HEK293 (cell line): Measurements from ENCODE around the gene TMEM41B.

Experiments used
- CTCF ChIA-PET: fragments of 350-600 bp; formaldehyde crosslinking; extraction: SDS; loops from one replicate; lab custom pipeline; 2021; ENCODE audit warnings: antibody characterized with exemption; lab: Yijun Ruan, JAX
- POLR2A ChIA-PET: fragments of 300-600 bp; formaldehyde crosslinking; extraction: SDS; loops from one replicate; lab custom pipeline; 2020; ENCODE audit warnings: antibody characterized with exemption, inconsistent platforms; lab: Yijun Ruan, JAX
- H3K27ac ChIP-seq: fragments of 200-500 bp; sonication (Bioruptor generic); 2 replicates; pipeline ENCODE4 v1.5.1; 2014; ENCODE audit warnings: low read depth, low read length, control low read depth, inconsistent platforms; ENCODE audit errors: extremely low read depth
- H3K36me3 ChIP-seq, 2 experiments: fragments of 200-500 bp in 1 of 2; sonication (Bioruptor generic) in 1 of 2; 1 replicate in 1 of 2; 2 replicates in 1 of 2; pipeline ENCODE4 v1.5.1; 2014 to 2017; ENCODE audit warnings: inconsistent platforms in 2 of 2, low read length in 2 of 2; ENCODE audit not compliant: control insufficient read depth in 2 of 2, insufficient read depth in 1 of 2
- H3K4me1 ChIP-seq: fragments of 200-500 bp; sonication (Bioruptor generic); 2 replicates; pipeline ENCODE4 v1.5.1; 2014; ENCODE audit warnings: mild to moderate bottlenecking, low read length, inconsistent platforms; ENCODE audit not compliant: control insufficient read depth, insufficient read depth
- H3K4me3 ChIP-seq: 2 replicates; pipeline ENCODE4 v1.5.1; 2011; ENCODE audit warnings: low read depth, mild to moderate bottlenecking, control low read depth, low read length, moderate library complexity
- H3K9me3 ChIP-seq: fragments of 200-500 bp; sonication (Bioruptor generic); 2 replicates; pipeline ENCODE4 v1.5.1; 2014; ENCODE audit warnings: low read depth, low read length, inconsistent platforms; ENCODE audit not compliant: control insufficient read depth, insufficient read depth
- PRDM1 ChIP-seq: fragments of 450-650 bp; formaldehyde crosslinking; IDR thresholded peaks from 2 replicates; pipeline ENCODE4; 2016; ENCODE audit warnings: missing biosample characterization, missing genetic modification characterization
- SCRT2 ChIP-seq: fragments of 450-650 bp; formaldehyde crosslinking; IDR thresholded peaks from 2 replicates; pipeline ENCODE4 v1.5.1; 2016; ENCODE audit warnings: missing biosample characterization, missing genetic modification characterization
- SETDB1 ChIP-seq: IDR thresholded peaks from one replicate; pipeline ENCODE4 v1.6.1; 2017; ENCODE audit warnings: mild to moderate bottlenecking, low read length, moderate library complexity, mixed read lengths; ENCODE audit not compliant: insufficient read length
- ZBTB17 ChIP-seq: fragments of 450-650 bp; formaldehyde crosslinking; IDR thresholded peaks from 2 replicates; pipeline ENCODE4 v1.5.1; 2016; ENCODE audit warnings: missing biosample characterization, missing genetic modification characterization
- ZBTB7A ChIP-seq: fragments of 450-650 bp; formaldehyde crosslinking; IDR thresholded peaks from 2 replicates; pipeline ENCODE4 v1.5.1; 2016; ENCODE audit warnings: low read depth, missing biosample characterization, missing genetic modification characterization
- ZFHX2 ChIP-seq: fragments of 450-650 bp; formaldehyde crosslinking; conservative IDR thresholded peaks from 2 replicates; pipeline ENCODE4 v1.5.1; 2016; ENCODE audit warnings: missing biosample characterization, missing genetic modification characterization
- ZFP41 ChIP-seq: fragments of 450-650 bp; formaldehyde crosslinking; IDR thresholded peaks from 2 replicates; pipeline ENCODE4 v1.5.1; 2016; ENCODE audit warnings: missing biosample characterization, missing genetic modification characterization, borderline replicate concordance
- ZNF140 ChIP-seq: fragments of 450-650 bp; formaldehyde crosslinking; IDR thresholded peaks from 2 replicates; pipeline ENCODE4 v1.5.1; 2016; ENCODE audit warnings: missing biosample characterization, missing genetic modification characterization
- ZNF202 ChIP-seq: fragments of 450-650 bp; formaldehyde crosslinking; IDR thresholded peaks from 2 replicates; pipeline ENCODE4 v1.5.1; 2016; ENCODE audit warnings: missing biosample characterization, missing genetic modification characterization, borderline replicate concordance
- ZNF366 ChIP-seq: fragments of 450-650 bp; formaldehyde crosslinking; conservative IDR thresholded peaks from 2 replicates; pipeline ENCODE4 v1.5.1; 2016; ENCODE audit warnings: missing biosample characterization, missing genetic modification characterization
- ZNF404 ChIP-seq: fragments of 450-650 bp; formaldehyde crosslinking; IDR thresholded peaks from 2 replicates; pipeline ENCODE4 v1.5.1; 2017; ENCODE audit warnings: missing biosample characterization, missing genetic modification characterization
- ZNF423 ChIP-seq: fragments of 450-650 bp; formaldehyde crosslinking; IDR thresholded peaks from 2 replicates; pipeline ENCODE4 v1.5.1; 2016; ENCODE audit warnings: missing biosample characterization, missing genetic modification characterization
- ZNF501 ChIP-seq: fragments of 450-650 bp; formaldehyde crosslinking; IDR thresholded peaks from 2 replicates; pipeline ENCODE4 v1.5.1; 2016; ENCODE audit warnings: missing biosample characterization, missing genetic modification characterization
- ZNF654 ChIP-seq: fragments of 450-650 bp; formaldehyde crosslinking; IDR thresholded peaks from 2 replicates; pipeline ENCODE4 v1.5.1; 2016; ENCODE audit warnings: low read depth, missing biosample characterization, missing genetic modification characterization
- ZNF747 ChIP-seq: fragments of 450-650 bp; formaldehyde crosslinking; IDR thresholded peaks from 2 replicates; pipeline ENCODE4 v1.5.1; 2016; ENCODE audit warnings: missing biosample characterization, missing genetic modification characterization
- ZNF777 ChIP-seq: fragments of 450-650 bp; formaldehyde crosslinking; IDR thresholded peaks from 2 replicates; pipeline ENCODE4 v1.5.1; 2017; ENCODE audit warnings: missing biosample characterization, missing genetic modification characterization, borderline replicate concordance
- ZNF791 ChIP-seq: fragments of 450-650 bp; formaldehyde crosslinking; IDR thresholded peaks from 2 replicates; pipeline ENCODE4 v1.5.1; 2016; ENCODE audit warnings: missing biosample characterization, missing genetic modification characterization
- TF ChIP-seq, protein P1 (sequence below): fragments of 450-650 bp; formaldehyde crosslinking; IDR thresholded peaks from 2 replicates; pipeline ENCODE4; 2016; ENCODE audit warnings: missing biosample characterization, missing genetic modification characterization
- TF ChIP-seq, protein P2 (sequence below): fragments of 450-650 bp; formaldehyde crosslinking; IDR thresholded peaks from 2 replicates; pipeline ENCODE4 v1.5.1; 2016; ENCODE audit warnings: missing biosample characterization, missing genetic modification characterization, borderline replicate concordance
- TF ChIP-seq, protein P3 (sequence below): fragments of 450-650 bp; formaldehyde crosslinking; IDR thresholded peaks from 2 replicates; pipeline ENCODE4 v1.5.1; 2016; ENCODE audit warnings: missing biosample characterization, missing genetic modification characterization
- TF ChIP-seq, protein P4 (sequence below): fragments of 450-650 bp; formaldehyde crosslinking; IDR thresholded peaks from 2 replicates; pipeline ENCODE4 v1.5.0; 2017; ENCODE audit warnings: missing biosample characterization, missing genetic modification characterization, borderline replicate concordance

TMEM41B gene

DNA sequence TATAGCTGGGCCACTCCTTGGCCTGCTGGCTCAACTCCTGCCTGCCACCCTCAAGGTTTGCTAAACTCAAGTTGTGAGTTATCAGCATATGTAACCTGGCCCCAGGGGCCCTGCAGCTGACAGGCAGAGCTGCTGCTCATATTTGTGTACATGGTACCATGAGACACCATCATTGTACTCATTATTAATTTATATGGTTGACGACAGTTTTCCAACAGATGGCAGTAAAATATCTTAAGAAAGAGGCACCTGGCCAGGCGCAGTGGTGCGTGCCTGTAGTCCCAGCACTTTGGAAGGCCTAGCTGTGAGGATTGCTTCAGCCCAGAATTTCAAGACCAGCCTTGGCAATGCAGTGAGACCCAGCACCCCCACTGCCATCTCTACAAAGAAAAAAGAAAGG, 37.8 kb downstream of the TMEM41B start (continued):
- no peak for TF ChIP-seq ZFHX2 (tag by site-specific recombination)
- no peak for TF ChIP-seq ZNF404 (tag by site-specific recombination)
- TF ChIP-seq ZNF654 (tag by site-specific recombination) = no peak; the same call in 1 of the 2 replicates
- TF ChIP-seq, protein P1, sequence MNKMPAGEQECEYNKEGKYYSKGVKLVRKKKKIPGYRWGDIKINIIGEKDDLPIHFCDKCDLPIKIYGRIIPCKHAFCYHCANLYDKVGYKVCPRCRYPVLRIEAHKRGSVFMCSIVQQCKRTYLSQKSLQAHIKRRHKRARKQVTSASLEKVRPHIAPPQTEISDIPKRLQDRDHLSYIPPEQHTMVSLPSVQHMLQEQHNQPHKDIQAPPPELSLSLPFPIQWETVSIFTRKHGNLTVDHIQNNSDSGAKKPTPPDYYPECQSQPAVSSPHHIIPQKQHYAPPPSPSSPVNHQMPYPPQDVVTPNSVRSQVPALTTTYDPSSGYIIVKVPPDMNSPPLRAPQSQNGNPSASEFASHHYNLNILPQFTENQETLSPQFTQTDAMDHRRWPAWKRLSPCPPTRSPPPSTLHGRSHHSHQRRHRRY (tag by site-specific recombination) = no peak

DNA sequence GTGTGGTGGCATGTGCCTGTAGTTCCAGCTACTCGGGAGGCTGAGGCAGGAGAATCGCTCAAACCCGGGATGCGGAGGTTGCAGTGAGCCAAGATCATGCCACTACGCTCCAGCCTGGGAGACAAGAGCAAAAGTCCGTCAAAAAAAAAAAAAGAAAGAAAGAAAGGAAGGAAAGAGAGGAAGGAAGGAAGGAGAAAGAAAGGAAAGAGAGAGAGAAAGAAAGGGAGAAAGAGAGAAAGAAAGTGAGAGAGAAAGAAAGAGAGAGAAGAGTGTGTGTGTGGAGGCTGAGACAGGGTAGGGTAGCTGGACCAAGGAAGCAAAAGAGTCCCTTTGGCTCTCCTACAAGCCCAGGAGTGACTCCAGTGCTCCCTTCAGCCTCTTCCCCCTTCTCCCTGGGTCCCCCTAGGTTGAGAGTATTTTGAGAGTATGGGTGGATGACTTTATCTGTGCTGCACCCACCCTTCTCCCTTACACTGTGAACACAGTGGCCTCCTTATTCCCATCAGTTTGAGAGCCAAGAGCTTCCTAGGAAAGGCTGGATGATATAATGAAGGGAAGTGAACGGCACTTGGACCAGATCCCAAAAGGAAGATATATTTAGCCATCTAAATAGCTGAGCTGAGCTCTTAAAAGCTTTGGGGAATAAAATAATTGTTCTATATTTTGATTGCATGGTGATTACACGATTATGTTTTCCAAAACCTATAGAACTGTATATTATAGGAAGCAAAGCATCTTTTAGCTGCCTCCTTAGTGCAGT, 39.7 kb downstream of the TMEM41B start:
- TF ChIP-seq SETDB1 = no peak
- TF ChIP-seq ZNF747 (tag by site-specific recombination) = no peak
- peak; percentile 86 for TF ChIP-seq PRDM1
- TF ChIP-seq ZNF202 (tag by site-specific recombination) = no peak
- peak; percentile 62 for TF ChIP-seq ZNF366
- TF ChIP-seq ZFP41 = no peak
- Histone ChIP-seq H3K4me1 (no peaks in the 10 kb centered on the region), H3K27ac (no peak overlapping the region), H3K9me3 (no peaks in the 10 kb centered on the region), H3K36me3 (no peaks in the 10 kb centered on the region; a peak in 1 of 3 replicates), H3K4me3 (no peak overlapping the region)
- ChIA-PET POLR2A (interaction anchor here (0.7 to 0.8 kb wide), 2 partner anchors 9 to 38 kb away, joined by 3 to 5 read pairs; partner anchors contain the start of gene DENND5A), CTCF (interaction anchor here (0.6 kb wide), 1 partner anchor 9 kb away, joined by 3 read pairs; no protein-coding TSS in a partner anchor)

DNA sequence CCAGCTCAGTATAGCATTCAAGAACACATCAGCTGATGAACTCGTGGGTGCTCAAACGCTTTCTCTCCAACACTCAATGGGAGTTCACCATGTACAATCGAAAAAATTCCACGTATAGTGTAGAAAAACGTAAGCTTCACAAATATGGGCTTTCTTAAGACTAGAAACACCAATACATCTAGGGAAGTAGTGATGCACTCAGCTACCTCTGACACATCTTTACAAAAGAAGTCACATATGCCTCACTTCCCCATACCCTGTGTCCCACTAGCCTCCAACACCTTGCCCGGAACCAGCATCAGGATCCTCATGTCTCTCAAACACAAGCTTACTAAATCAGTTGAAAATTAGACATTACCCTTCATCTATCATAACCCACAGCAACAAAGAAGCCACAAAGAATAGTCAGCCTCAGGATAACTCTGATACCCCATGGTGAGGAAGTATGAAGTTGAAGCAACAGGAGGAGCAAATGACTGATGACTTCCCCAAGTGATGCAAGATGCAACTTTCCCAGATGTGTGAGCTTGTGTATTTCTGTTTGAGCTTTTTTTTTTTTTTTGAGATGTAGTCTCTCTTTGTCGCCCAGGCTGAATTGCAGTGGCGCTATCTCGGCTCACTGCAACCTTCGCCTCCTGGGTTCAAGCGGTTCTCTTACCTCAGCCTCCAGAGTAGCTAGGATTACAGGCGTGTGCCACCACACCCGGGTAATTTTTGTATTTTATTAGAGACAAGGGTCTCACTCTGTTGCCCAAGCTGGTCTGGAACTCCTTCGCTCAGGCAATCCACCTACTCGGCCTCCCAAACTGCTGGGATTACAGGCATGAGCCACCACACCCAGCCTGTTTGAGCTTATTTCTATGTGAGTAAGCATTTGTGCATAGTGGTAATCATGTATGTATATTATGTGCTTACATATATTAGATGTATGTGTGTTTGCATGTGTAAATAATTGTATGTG, 40.7 kb downstream of the TMEM41B start:
- H3K9me3 ChIP-seq = no peaks in the 10 kb centered on the region
- POLR2A ChIA-PET = interaction anchor here (1.0 kb wide), 1 partner anchor 111 kb away, joined by 3 read pairs; the partner anchor contains the start of gene IPO7
- no peak overlapping the region for H3K4me3 ChIP-seq
- H3K27ac ChIP-seq = no peak overlapping the region
- H3K4me1 ChIP-seq = no peaks in the 10 kb centered on the region
- CTCF ChIA-PET = interaction anchor here (1.0 kb wide), 1 partner anchor 232 kb away, joined by 4 read pairs; no protein-coding TSS in a partner anchor
- no peaks in the 10 kb centered on the region for H3K36me3 ChIP-seq
- TF ChIP-seq SCRT2 (tag by site-specific recombination) (peak; percentile 59), ZBTB7A (no peak)

DNA sequence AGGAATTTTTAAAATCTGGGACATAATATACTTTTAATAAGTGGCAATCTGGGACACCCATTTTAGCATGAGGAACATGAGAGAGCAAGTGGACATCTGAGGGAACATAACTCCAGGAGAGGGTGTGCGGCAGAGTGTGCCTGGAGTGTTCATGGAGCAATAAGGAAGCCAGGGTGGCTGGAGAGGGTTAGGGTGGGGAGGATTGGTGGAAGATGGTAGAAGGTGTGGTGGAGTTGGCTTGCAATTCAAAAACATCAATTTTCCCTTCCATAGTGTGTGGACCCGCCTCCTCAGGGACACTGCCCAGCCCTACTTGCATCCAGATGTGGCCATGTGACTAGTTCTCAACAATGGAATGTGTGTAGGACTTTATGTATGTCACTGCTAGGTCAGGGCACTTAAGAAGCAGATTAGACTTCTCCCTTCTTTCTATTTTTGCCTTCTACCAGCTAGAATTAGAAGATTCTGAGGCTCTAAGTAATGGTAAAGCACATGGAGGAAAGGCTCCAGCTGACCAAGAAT, 44.8 kb downstream of the TMEM41B start:
- Histone ChIP-seq H3K36me3 (no peaks in the 10 kb centered on the region), H3K9me3 (no peaks in the 10 kb centered on the region), H3K27ac (no peak overlapping the region), H3K4me3 (no peak overlapping the region), H3K4me1 (no peaks in the 10 kb centered on the region)
- ChIA-PET POLR2A (no interaction called here), CTCF (interaction anchor here (0.5 to 1.4 kb wide), 4 partner anchors 9 to 266 kb away, joined by 3 to 8 read pairs (median 3); no protein-coding TSS in a partner anchor)
- TF ChIP-seq ZBTB17 (tag by site-specific recombination) (no peak), ZNF140 (no peak), ZNF423 (tag by site-specific recombination) (no peak), ZNF791 (tag by site-specific recombination) (no peak), ZNF777 (tag by site-specific recombination) (no peak), ZNF501 (tag by site-specific recombination) (no peak)
- TF ChIP-seq, protein P2, sequence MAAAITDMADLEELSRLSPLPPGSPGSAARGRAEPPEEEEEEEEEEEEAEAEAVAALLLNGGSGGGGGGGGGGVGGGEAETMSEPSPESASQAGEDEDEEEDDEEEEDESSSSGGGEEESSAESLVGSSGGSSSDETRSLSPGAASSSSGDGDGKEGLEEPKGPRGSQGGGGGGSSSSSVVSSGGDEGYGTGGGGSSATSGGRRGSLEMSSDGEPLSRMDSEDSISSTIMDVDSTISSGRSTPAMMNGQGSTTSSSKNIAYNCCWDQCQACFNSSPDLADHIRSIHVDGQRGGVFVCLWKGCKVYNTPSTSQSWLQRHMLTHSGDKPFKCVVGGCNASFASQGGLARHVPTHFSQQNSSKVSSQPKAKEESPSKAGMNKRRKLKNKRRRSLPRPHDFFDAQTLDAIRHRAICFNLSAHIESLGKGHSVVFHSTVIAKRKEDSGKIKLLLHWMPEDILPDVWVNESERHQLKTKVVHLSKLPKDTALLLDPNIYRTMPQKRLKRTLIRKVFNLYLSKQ (tag by site-specific recombination) = no peak
- TF ChIP-seq, protein P3, sequence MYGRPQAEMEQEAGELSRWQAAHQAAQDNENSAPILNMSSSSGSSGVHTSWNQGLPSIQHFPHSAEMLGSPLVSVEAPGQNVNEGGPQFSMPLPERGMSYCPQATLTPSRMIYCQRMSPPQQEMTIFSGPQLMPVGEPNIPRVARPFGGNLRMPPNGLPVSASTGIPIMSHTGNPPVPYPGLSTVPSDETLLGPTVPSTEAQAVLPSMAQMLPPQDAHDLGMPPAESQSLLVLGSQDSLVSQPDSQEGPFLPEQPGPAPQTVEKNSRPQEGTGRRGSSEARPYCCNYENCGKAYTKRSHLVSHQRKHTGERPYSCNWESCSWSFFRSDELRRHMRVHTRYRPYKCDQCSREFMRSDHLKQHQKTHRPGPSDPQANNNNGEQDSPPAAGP = no peak
- TF ChIP-seq, protein P4, sequence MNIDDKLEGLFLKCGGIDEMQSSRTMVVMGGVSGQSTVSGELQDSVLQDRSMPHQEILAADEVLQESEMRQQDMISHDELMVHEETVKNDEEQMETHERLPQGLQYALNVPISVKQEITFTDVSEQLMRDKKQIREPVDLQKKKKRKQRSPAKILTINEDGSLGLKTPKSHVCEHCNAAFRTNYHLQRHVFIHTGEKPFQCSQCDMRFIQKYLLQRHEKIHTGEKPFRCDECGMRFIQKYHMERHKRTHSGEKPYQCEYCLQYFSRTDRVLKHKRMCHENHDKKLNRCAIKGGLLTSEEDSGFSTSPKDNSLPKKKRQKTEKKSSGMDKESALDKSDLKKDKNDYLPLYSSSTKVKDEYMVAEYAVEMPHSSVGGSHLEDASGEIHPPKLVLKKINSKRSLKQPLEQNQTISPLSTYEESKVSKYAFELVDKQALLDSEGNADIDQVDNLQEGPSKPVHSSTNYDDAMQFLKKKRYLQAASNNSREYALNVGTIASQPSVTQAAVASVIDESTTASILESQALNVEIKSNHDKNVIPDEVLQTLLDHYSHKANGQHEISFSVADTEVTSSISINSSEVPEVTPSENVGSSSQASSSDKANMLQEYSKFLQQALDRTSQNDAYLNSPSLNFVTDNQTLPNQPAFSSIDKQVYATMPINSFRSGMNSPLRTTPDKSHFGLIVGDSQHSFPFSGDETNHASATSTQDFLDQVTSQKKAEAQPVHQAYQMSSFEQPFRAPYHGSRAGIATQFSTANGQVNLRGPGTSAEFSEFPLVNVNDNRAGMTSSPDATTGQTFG (tag by site-specific recombination) = no peak
